ENCODE measurements around the gene LRIT3. TPM values are rescaled to one million over a fixed set of nuclear protein-coding genes. Genes with fewer than 3 reads are reported as not detected.

Gene LRIT3
- total RNA-seq, 1 experiment from 2014 or later = 0.11 TPM

DNA sequence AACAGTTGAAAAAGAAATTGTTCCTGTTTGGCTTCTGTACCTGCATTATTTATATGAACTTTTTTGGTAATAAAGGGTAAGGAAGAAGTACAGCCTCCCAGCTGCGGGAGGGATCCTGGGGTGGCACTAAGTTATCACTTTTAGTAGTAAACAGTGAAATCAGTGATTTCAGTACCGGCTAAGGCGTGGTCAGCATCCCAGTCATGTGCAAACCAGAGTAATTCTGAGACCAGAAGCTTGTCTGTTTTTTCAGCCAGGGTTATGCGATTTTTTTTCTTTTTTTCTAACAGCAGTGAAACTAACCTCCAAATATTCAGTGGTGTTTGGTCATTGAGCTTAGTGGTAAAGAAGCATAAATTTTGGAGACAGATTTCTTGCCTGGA lies 68.1 kb downstream of the LRIT3 start:
- Histone ChIP-seq H3K4me3 (ENCODE audit: low read length) (no peak overlapping the region), H3K4me1 (ENCODE audit: insufficient read depth, low read length) (peaks cover 34% of the 10 kb centered on the region), H3K27ac (ENCODE audit: low read length) (no peak overlapping the region), H4K20me1 (ENCODE audit: low read length) (no peaks in the 10 kb centered on the region), H3F3A (ENCODE audit: low read length, unreplicated experiment) (no peaks in the 10 kb centered on the region), H3K27me3 (ENCODE audit: low read length) (no peaks in the 10 kb centered on the region), H2AFZ (ENCODE audit: low read length) (no peak overlapping the region), H3K9me3 (ENCODE audit: low read length) (no peaks in the 10 kb centered on the region), H3K9ac (ENCODE audit: low read length) (no peak overlapping the region), H3K4me2 (ENCODE audit: low read length) (peak overlapping the region; percentile 21), H3K9me2 (replicated peaks; ENCODE audit: low read length) (no peaks in the 10 kb centered on the region), H3K36me3 (ENCODE audit: low read depth, low read length) (no peaks in the 10 kb centered on the region), H3K79me2 (ENCODE audit: low read length) (peaks cover 37% of the 10 kb centered on the region)
- no peak for ATAC-seq
- no peak for TF ChIP-seq EZH2phosphoT487 (IDR thresholded peaks at IDR 0.05; ENCODE audit: borderline replicate concordance, low read length)
- no peak for TF ChIP-seq EZH2 (IDR thresholded peaks at IDR 0.05; ENCODE audit: low read length, unreplicated experiment)
- TF ChIP-seq, protein P1, sequence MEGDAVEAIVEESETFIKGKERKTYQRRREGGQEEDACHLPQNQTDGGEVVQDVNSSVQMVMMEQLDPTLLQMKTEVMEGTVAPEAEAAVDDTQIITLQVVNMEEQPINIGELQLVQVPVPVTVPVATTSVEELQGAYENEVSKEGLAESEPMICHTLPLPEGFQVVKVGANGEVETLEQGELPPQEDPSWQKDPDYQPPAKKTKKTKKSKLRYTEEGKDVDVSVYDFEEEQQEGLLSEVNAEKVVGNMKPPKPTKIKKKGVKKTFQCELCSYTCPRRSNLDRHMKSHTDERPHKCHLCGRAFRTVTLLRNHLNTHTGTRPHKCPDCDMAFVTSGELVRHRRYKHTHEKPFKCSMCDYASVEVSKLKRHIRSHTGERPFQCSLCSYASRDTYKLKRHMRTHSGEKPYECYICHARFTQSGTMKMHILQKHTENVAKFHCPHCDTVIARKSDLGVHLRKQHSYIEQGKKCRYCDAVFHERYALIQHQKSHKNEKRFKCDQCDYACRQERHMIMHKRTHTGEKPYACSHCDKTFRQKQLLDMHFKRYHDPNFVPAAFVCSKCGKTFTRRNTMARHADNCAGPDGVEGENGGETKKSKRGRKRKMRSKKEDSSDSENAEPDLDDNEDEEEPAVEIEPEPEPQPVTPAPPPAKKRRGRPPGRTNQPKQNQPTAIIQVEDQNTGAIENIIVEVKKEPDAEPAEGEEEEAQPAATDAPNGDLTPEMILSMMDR (conservative IDR thresholded peaks at IDR 0.05; ENCODE audit: low read depth, low read length) = no peak
- CTCF ChIA-PET = no interaction called here
- BruUV-seq (replicated peaks) = no TSS peak
- POLR2A ChIA-PET (ENCODE audit: unreplicated experiment) = no interaction called here
- DNase-seq = no peak
- intact Hi-C loops (cut with micrococcal nuclease) = no loop called here

DNA sequence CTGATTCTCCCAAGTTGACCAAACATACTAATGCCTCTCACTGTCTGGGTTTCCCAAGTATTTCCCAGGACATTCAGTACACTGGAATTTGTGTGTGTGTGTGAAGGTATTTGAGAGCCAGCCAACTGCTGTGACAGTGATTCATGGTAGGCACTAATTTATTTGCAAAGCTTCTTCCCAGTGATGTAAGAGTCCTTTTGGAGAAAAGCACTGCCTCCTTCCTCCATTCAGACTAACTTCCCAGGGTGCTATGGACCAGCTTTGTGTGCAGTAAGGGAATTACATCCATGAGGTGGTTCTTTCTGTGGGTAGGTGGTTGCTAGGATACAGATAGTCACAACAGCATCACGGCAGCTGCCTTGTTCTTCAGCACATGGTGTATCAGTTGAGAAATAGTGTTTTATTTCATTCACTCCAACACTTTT lies 73.5 kb downstream of the LRIT3 start:
- H3K9ac ChIP-seq (ENCODE audit: low read length) = no peak overlapping the region; the same call in 1 of the 2 replicates
- POLR2A ChIA-PET (ENCODE audit: unreplicated experiment) = interaction anchor here (0.6 kb wide), 1 partner anchor 111 kb away, joined by 3 read pairs; no protein-coding TSS in a partner anchor
- peak; percentile 84 for DNase-seq
- H3F3A ChIP-seq (ENCODE audit: low read length, unreplicated experiment) = no peaks in the 10 kb centered on the region
- no peak for TF ChIP-seq EZH2 (IDR thresholded peaks at IDR 0.05; ENCODE audit: low read length, unreplicated experiment)
- TF ChIP-seq, protein P1 (conservative IDR thresholded peaks at IDR 0.05; ENCODE audit: low read depth, low read length) = no peak
- TF ChIP-seq EZH2phosphoT487 (IDR thresholded peaks at IDR 0.05; ENCODE audit: borderline replicate concordance, low read length) = no peak
- CTCF ChIA-PET = no interaction called here
- H3K36me3 ChIP-seq (ENCODE audit: low read depth, low read length) = no peaks in the 10 kb centered on the region
- no peak overlapping the region for H2AFZ ChIP-seq (ENCODE audit: low read length)
- ATAC-seq = peak; percentile 78
- H3K27me3 ChIP-seq (ENCODE audit: low read length) = no peaks in the 10 kb centered on the region
- H3K27ac ChIP-seq (ENCODE audit: low read length) = peak overlapping the region; percentile 48
- BruUV-seq (replicated peaks) = no TSS peak
- peak overlapping the region; percentile 26; the same call in 1 of the 2 replicates for H3K4me2 ChIP-seq (ENCODE audit: low read length)
- no peak overlapping the region for H3K4me3 ChIP-seq (ENCODE audit: low read length)
- intact Hi-C loops (cut with micrococcal nuclease) = no loop called here
- H3K79me2 ChIP-seq (ENCODE audit: low read length) = peaks cover 4% of the 10 kb centered on the region; the same call in 1 of the 2 replicates
- H3K9me2 ChIP-seq (replicated peaks; ENCODE audit: low read length) = no peaks in the 10 kb centered on the region
- H4K20me1 ChIP-seq (ENCODE audit: low read length) = no peaks in the 10 kb centered on the region
- H3K4me1 ChIP-seq (ENCODE audit: insufficient read depth, low read length) = peaks cover 12% of the 10 kb centered on the region
- no peaks in the 10 kb centered on the region for H3K9me3 ChIP-seq (ENCODE audit: low read length)

Other genes with a start within 250 kb of the LRIT3 start
- gene CASP6, start 144.7 kb upstream of the LRIT3 start, total RNA-seq (2014; rRNA removed) = 33.7 and 36.7 TPM in 2 replicates
- 51.6 and 53.3 TPM in 2 replicates for gene PLA2G12A, start 118.0 kb upstream of the LRIT3 start, total RNA-seq (2014; rRNA removed)
- not detected in 2 replicates for gene CFI, start 46.1 kb upstream of the LRIT3 start, total RNA-seq (2014; rRNA removed)
- 15.9 and 26.0 TPM in 2 replicates for gene GAR1, start 32.3 kb upstream of the LRIT3 start, total RNA-seq (2014; rRNA removed)
- gene RRH, start 20.1 kb upstream of the LRIT3 start, total RNA-seq (2014; rRNA removed) = 0.18 and 0.29 TPM in 2 replicates
- gene EGF, start 64.8 kb downstream of the LRIT3 start, total RNA-seq (2014; rRNA removed) = 3.9 and 6.1 TPM in 2 replicates